HG03108 (cell line): ENCODE measurements around the gene RUVBL2.

ENCODE experiments used
- ATAC-seq: cut with Tn5 transposase; IDR thresholded peaks from one replicate; pipeline ENCODE4 v1.9.1; 2021; ENCODE audit warnings: moderate library complexity; ENCODE audit not compliant: unreplicated experiment

RUVBL2 gene

GRCh38 chr19:48987323-48987722 is 6.4 kb upstream of the RUVBL2 start:
- ATAC-seq = no peak

GRCh38 chr19:48988286-48988685 is 5.4 kb upstream of the RUVBL2 start:
- no peak for ATAC-seq

GRCh38 chr19:48988860-48989259 is 4.8 kb upstream of the RUVBL2 start:
- no peak for ATAC-seq

- no peak for ATAC-seq
These were observed 3.9 kb upstream of the RUVBL2 start for GRCh38 chr19:48989701-48990291.

GRCh38 chr19:48990400-48990799 is 3.3 kb upstream of the RUVBL2 start:
- ATAC-seq = no peak

GRCh38 chr19:48991011-48991609 is 2.6 kb upstream of the RUVBL2 start:
- ATAC-seq = no peak

- ATAC-seq = no peak
These were observed 1.7 kb upstream of the RUVBL2 start for GRCh38 chr19:48991873-48992580.

- ATAC-seq = no peak
These were observed 1.0 kb upstream of the RUVBL2 start for GRCh38 chr19:48992581-48993174.

GRCh38 chr19:48994035-48994386 is 324 bp downstream of the RUVBL2 start:
- no peak for ATAC-seq

GRCh38 chr19:48997972-48998371 is 4.3 kb downstream of the RUVBL2 start:
- no peak for ATAC-seq

GRCh38 chr19:48999481-49000325 is 6.0 kb downstream of the RUVBL2 start:
- ATAC-seq = no peak

GRCh38 chr19:49004133-49004532 is 10.4 kb downstream of the RUVBL2 start:
- no peak for ATAC-seq

GRCh38 chr19:49004964-49005614 is 11.4 kb downstream of the RUVBL2 start:
- ATAC-seq = no peak

GRCh38 chr19:49006905-49007304 is 13.2 kb downstream of the RUVBL2 start:
- ATAC-seq = no peak

GRCh38 chr19:49009828-49010227 is 16.1 kb downstream of the RUVBL2 start:
- no peak for ATAC-seq

GRCh38 chr19:49010453-49010852 is 16.8 kb downstream of the RUVBL2 start:
- ATAC-seq = no peak

- ATAC-seq = no peak
These were observed 17.5 kb downstream of the RUVBL2 start for GRCh38 chr19:49011194-49011593.

GRCh38 chr19:49014123-49014869 is 20.6 kb downstream of the RUVBL2 start:
- no peak for ATAC-seq

- ATAC-seq = no peak
These were observed 21.2 kb downstream of the RUVBL2 start for GRCh38 chr19:49014870-49015255.
